Activated naive CD8-positive, alpha-beta T cell treated with anti-CD3 and anti-CD28 coated beads, Interleukin-2, amount 10 ng/mL, durations not matched to agents 7 days and 5 days (primary cell): ENCODE measurements around the gene TRPM1. TPM values are rescaled to one million over a fixed set of nuclear protein-coding genes. Genes with fewer than 3 reads are reported as not detected.

Source experiments
- ATAC-seq: fragments of 150-1000 bp; cut with Tn5 transposase; one replicate; pipeline ENCODE4 v1.10.0; 2021; ENCODE audit warnings: low read depth, moderate library complexity
- POLR2A ChIA-PET: fragments of 350-600 bp; sonication (Branson Sonifier 250); formaldehyde crosslinking; loops from one replicate; lab custom pipeline; 2021; ENCODE audit warnings: antibody characterized with exemption; lab: Charles Lee
- DNase-seq: peaks from one replicate; pipeline ENCODE4 v3.0.0; 2021
- H3K27ac Mint-ChIP-seq: one replicate; pipeline ENCODE4 v1.8.0; 2022; ENCODE audit warnings: mild to moderate bottlenecking, mixed read lengths
- H3K27me3 Mint-ChIP-seq: one replicate; pipeline ENCODE4 v1.8.0; 2022; ENCODE audit warnings: mild to moderate bottlenecking, moderate library complexity, mixed read lengths
- H3K36me3 Mint-ChIP-seq: one replicate; pipeline ENCODE4 v1.8.0; 2021; ENCODE audit warnings: mild to moderate bottlenecking, mixed read lengths
- H3K4me1 Mint-ChIP-seq: one replicate; pipeline ENCODE4 v1.8.0; 2021; ENCODE audit warnings: mixed read lengths
- H3K4me3 Mint-ChIP-seq: one replicate; pipeline ENCODE4 v1.8.0; 2022; ENCODE audit warnings: mild to moderate bottlenecking, moderate library complexity, mixed read lengths
- H3K9me3 Mint-ChIP-seq: one replicate; pipeline ENCODE4 v1.8.0; 2021; ENCODE audit warnings: mixed read lengths
- total RNA-seq, 2 experiments: library from RNA; stranded (reverse); gene quantifications; one replicate each; pipeline ENCODE4 v1.2.3, GENCODE V29; 2021

TRPM1 gene
- total RNA-seq: not detected

- Mint-ChIP-seq H3K36me3 (no peaks in the 10 kb centered on the region), H3K9me3 (no peaks in the 10 kb centered on the region), H3K27ac (no peak within 1 kb of the TSS), H3K4me1 (peaks cover 1% of the 10 kb centered on the region), H3K4me3 (no peak within 1 kb of the TSS), H3K27me3 (peaks cover 18% of the 10 kb centered on the region)
- no peak for DNase-seq
- no peak for ATAC-seq
- POLR2A ChIA-PET: no interaction called here
These were observed at the start of gene TRPM1 for GRCh38 chr15:31101262-31102038. Gene TRPM1 (minus strand): TSS chr15:31101725. CDS start chr15:31081355, 20,370 bp downstream.

GRCh38 chr15:31150732-31151231, 49.3 kb upstream of the TRPM1 start:
- no peak overlapping the region for H3K4me3 Mint-ChIP-seq

GRCh38 chr15:31149987-31150386, 48.5 kb upstream of the TRPM1 start:
- Mint-ChIP-seq H3K4me3 (no peak overlapping the region), H3K27ac (peak overlapping the region; percentile 9), H3K9me3 (no peaks in the 10 kb centered on the region), H3K27me3 (peaks cover 18% of the 10 kb centered on the region), H3K36me3 (no peaks in the 10 kb centered on the region), H3K4me1 (peaks cover 10% of the 10 kb centered on the region)
- DNase-seq (no peak), ATAC-seq (no peak)
- POLR2A ChIA-PET: no interaction called here

More at GRCh38 chr15:31150732-31151231, 49.3 kb upstream of the TRPM1 start:
- Mint-ChIP-seq H3K27ac (no peak overlapping the region), H3K9me3 (no peaks in the 10 kb centered on the region), H3K36me3 (no peaks in the 10 kb centered on the region), H3K4me1 (peaks cover 10% of the 10 kb centered on the region), H3K27me3 (peaks cover 18% of the 10 kb centered on the region)
- POLR2A ChIA-PET: no interaction called here
- DNase-seq: no peak
- ATAC-seq: no peak

GRCh38 chr15:31149088-31149505, 47.6 kb upstream of the TRPM1 start:
- H3K9me3 Mint-ChIP-seq: no peaks in the 10 kb centered on the region
- H3K4me3 Mint-ChIP-seq: no peak overlapping the region
- DNase-seq (no peak), ATAC-seq (no peak)
- POLR2A ChIA-PET: no interaction called here
- no peaks in the 10 kb centered on the region for H3K36me3 Mint-ChIP-seq
- peaks cover 13% of the 10 kb centered on the region for H3K27me3 Mint-ChIP-seq
- H3K27ac Mint-ChIP-seq: no peak overlapping the region
- peaks cover 8% of the 10 kb centered on the region for H3K4me1 Mint-ChIP-seq

GRCh38 chr15:31148297-31149087, 47.0 kb upstream of the TRPM1 start:
- POLR2A ChIA-PET: no interaction called here
- no peak overlapping the region for H3K27ac Mint-ChIP-seq
- no peaks in the 10 kb centered on the region for H3K9me3 Mint-ChIP-seq
- DNase-seq (no peak), ATAC-seq (no peak)
- H3K4me1 Mint-ChIP-seq: peaks cover 8% of the 10 kb centered on the region
- no peak overlapping the region for H3K4me3 Mint-ChIP-seq
- H3K36me3 Mint-ChIP-seq: no peaks in the 10 kb centered on the region
- H3K27me3 Mint-ChIP-seq: peaks cover 13% of the 10 kb centered on the region

- Mint-ChIP-seq H3K36me3 (no peaks in the 10 kb centered on the region), H3K27me3 (peaks cover 12% of the 10 kb centered on the region), H3K9me3 (no peaks in the 10 kb centered on the region), H3K4me1 (peaks cover 8% of the 10 kb centered on the region), H3K27ac (no peak overlapping the region), H3K4me3 (no peak overlapping the region)
- POLR2A ChIA-PET: no interaction called here
- DNase-seq (no peak), ATAC-seq (no peak)
These were observed 46.4 kb upstream of the TRPM1 start for GRCh38 chr15:31147944-31148296.

- no peak for ATAC-seq
- H3K36me3 Mint-ChIP-seq: no peaks in the 10 kb centered on the region
- no peak overlapping the region for H3K27ac Mint-ChIP-seq
- H3K9me3 Mint-ChIP-seq: no peaks in the 10 kb centered on the region
- no peak for DNase-seq
- POLR2A ChIA-PET: no interaction called here
- peaks cover 12% of the 10 kb centered on the region for H3K27me3 Mint-ChIP-seq
- no peak overlapping the region for H3K4me3 Mint-ChIP-seq
- peaks cover 8% of the 10 kb centered on the region for H3K4me1 Mint-ChIP-seq
These were observed 45.9 kb upstream of the TRPM1 start for GRCh38 chr15:31147456-31147855.

GRCh38 chr15:31145271-31145911, 43.9 kb upstream of the TRPM1 start:
- POLR2A ChIA-PET: interaction anchor here (0.7 kb wide), 2 partner anchors 29 to 300 kb away, joined by 3 to 4 read pairs; no protein-coding TSS in a partner anchor
- H3K36me3 Mint-ChIP-seq: no peaks in the 10 kb centered on the region
- H3K4me1 Mint-ChIP-seq: peaks cover 6% of the 10 kb centered on the region
- H3K27ac Mint-ChIP-seq: no peak overlapping the region
- H3K27me3 Mint-ChIP-seq: peaks cover 14% of the 10 kb centered on the region
- no peaks in the 10 kb centered on the region for H3K9me3 Mint-ChIP-seq
- DNase-seq (no peak), ATAC-seq (no peak)
- no peak overlapping the region for H3K4me3 Mint-ChIP-seq

GRCh38 chr15:31141792-31142191, 40.3 kb upstream of the TRPM1 start:
- DNase-seq (no peak), ATAC-seq (no peak)
- Mint-ChIP-seq H3K9me3 (no peaks in the 10 kb centered on the region), H3K4me3 (no peak overlapping the region), H3K4me1 (no peaks in the 10 kb centered on the region), H3K27ac (no peak overlapping the region), H3K36me3 (no peaks in the 10 kb centered on the region), H3K27me3 (peaks cover 2% of the 10 kb centered on the region)
- POLR2A ChIA-PET: no interaction called here

- Mint-ChIP-seq H3K36me3 (no peaks in the 10 kb centered on the region), H3K27me3 (peaks cover 6% of the 10 kb centered on the region), H3K4me3 (no peak overlapping the region), H3K4me1 (no peaks in the 10 kb centered on the region), H3K27ac (no peak overlapping the region), H3K9me3 (peaks cover 2% of the 10 kb centered on the region)
- no peak for DNase-seq
- no peak for ATAC-seq
- POLR2A ChIA-PET: no interaction called here
These were observed 35.2 kb upstream of the TRPM1 start for GRCh38 chr15:31136607-31137328.

GRCh38 chr15:31136016-31136415, 34.5 kb upstream of the TRPM1 start:
- ATAC-seq (no peak), DNase-seq (no peak)
- no peak overlapping the region for H3K27ac Mint-ChIP-seq
- H3K9me3 Mint-ChIP-seq: peaks cover 2% of the 10 kb centered on the region
- POLR2A ChIA-PET: no interaction called here
- H3K36me3 Mint-ChIP-seq: no peaks in the 10 kb centered on the region
- peaks cover 4% of the 10 kb centered on the region for H3K27me3 Mint-ChIP-seq
- H3K4me3 Mint-ChIP-seq: no peak overlapping the region
- H3K4me1 Mint-ChIP-seq: no peaks in the 10 kb centered on the region

GRCh38 chr15:31135523-31135922, 34.0 kb upstream of the TRPM1 start:
- POLR2A ChIA-PET: no interaction called here
- Mint-ChIP-seq H3K27ac (no peak overlapping the region), H3K4me3 (no peak overlapping the region)

GRCh38 chr15:31133890-31134289, 32.4 kb upstream of the TRPM1 start:
- POLR2A ChIA-PET: no interaction called here
- Mint-ChIP-seq H3K4me1 (no peaks in the 10 kb centered on the region), H3K4me3 (no peak overlapping the region), H3K27ac (no peak overlapping the region), H3K36me3 (no peaks in the 10 kb centered on the region), H3K9me3 (peaks cover 2% of the 10 kb centered on the region), H3K27me3 (peaks cover 4% of the 10 kb centered on the region)
- ATAC-seq (no peak), DNase-seq (no peak)

More at GRCh38 chr15:31135523-31135922, 34.0 kb upstream of the TRPM1 start:
- Mint-ChIP-seq H3K27me3 (peaks cover 4% of the 10 kb centered on the region), H3K9me3 (peaks cover 2% of the 10 kb centered on the region), H3K36me3 (no peaks in the 10 kb centered on the region), H3K4me1 (no peaks in the 10 kb centered on the region)
- no peak for ATAC-seq
- no peak for DNase-seq
